Eye (tissue), 1 donor: ENCODE results near the gene TLE1.
A peak's percentile ranks its signal among the peaks of the same experiment; 100 is the strongest.

Source experiments
- DNase-seq: peaks from one replicate; pipeline ENCODE4 v3.0.0-alpha.2; 2015

The TLE1 gene

GRCh38 chr9:81686614-81687520 is 2.5 kb downstream of the TLE1 start:
- DNase-seq, result peak; percentile 95

- no peak for DNase-seq
Observed at GRCh38 chr9:81685763-81686613, 3.4 kb downstream of the TLE1 start.

- DNase-seq, result no peak
Observed at GRCh38 chr9:81684635-81685034, 4.7 kb downstream of the TLE1 start.

- no peak for DNase-seq
Observed at GRCh38 chr9:81683704-81684103, 5.6 kb downstream of the TLE1 start.

- DNase-seq, result peak; percentile 90
Observed at GRCh38 chr9:81683238-81683637, 6.1 kb downstream of the TLE1 start.

GRCh38 chr9:81682797-81683196 is 6.5 kb downstream of the TLE1 start:
- DNase-seq, result no peak

GRCh38 chr9:81682177-81682576 is 7.2 kb downstream of the TLE1 start:
- no peak for DNase-seq

- DNase-seq, result no peak
Observed at GRCh38 chr9:81680506-81680905, 8.8 kb downstream of the TLE1 start.

- no peak for DNase-seq
Observed at GRCh38 chr9:81680006-81680405, 9.3 kb downstream of the TLE1 start.

GRCh38 chr9:81678088-81678487 is 11.3 kb downstream of the TLE1 start:
- DNase-seq, result no peak

- DNase-seq, result no peak
Observed at GRCh38 chr9:81676395-81676794, 13.0 kb downstream of the TLE1 start.

- DNase-seq, result no peak
Observed at GRCh38 chr9:81673310-81673709, 16.0 kb downstream of the TLE1 start.

GRCh38 chr9:81671880-81672280 is 17.5 kb downstream of the TLE1 start:
- peak; percentile 71 for DNase-seq

- no peak for DNase-seq
Observed at GRCh38 chr9:81669866-81670265, 19.5 kb downstream of the TLE1 start.

GRCh38 chr9:81669041-81669651 is 20.2 kb downstream of the TLE1 start:
- peak; percentile 84 for DNase-seq

GRCh38 chr9:81666123-81666522 is 23.2 kb downstream of the TLE1 start:
- DNase-seq, result no peak

- peak; percentile 83 for DNase-seq
Observed at GRCh38 chr9:81665322-81665871, 23.9 kb downstream of the TLE1 start.

- DNase-seq, result no peak
Observed at GRCh38 chr9:81664638-81665222, 24.6 kb downstream of the TLE1 start.

GRCh38 chr9:81661339-81661738 is 28.0 kb downstream of the TLE1 start:
- no peak for DNase-seq

GRCh38 chr9:81656871-81657337 is 32.4 kb downstream of the TLE1 start:
- DNase-seq, result no peak

GRCh38 chr9:81656004-81656403 is 33.3 kb downstream of the TLE1 start:
- no peak for DNase-seq

GRCh38 chr9:81653240-81653639 is 36.1 kb downstream of the TLE1 start:
- no peak for DNase-seq
